Progenitor cell of endocrine pancreas (in vitro differentiated cells): ENCODE measurements around the gene MROH8. TPM values are rescaled to one million over a fixed set of nuclear protein-coding genes. Genes with fewer than 3 reads are reported as not detected.

Experiments used
- DNase-seq: peaks from one replicate; pipeline ENCODE4 v3.0.0; 2021; ENCODE audit warnings: low spot score; ENCODE audit not compliant: unreplicated experiment
- H3K27ac Mint-ChIP-seq: 2 replicates; pipeline ENCODE4 v1.8.0; 2021; ENCODE audit warnings: mild to moderate bottlenecking, moderate library complexity, mixed read lengths
- H3K27me3 Mint-ChIP-seq: 2 replicates; pipeline ENCODE4 v1.8.0; 2021; ENCODE audit warnings: mixed read lengths
- H3K36me3 Mint-ChIP-seq: 2 replicates; pipeline ENCODE4 v1.8.0; 2022; ENCODE audit warnings: mixed read lengths; ENCODE audit not compliant: insufficient read depth
- H3K4me1 Mint-ChIP-seq: 2 replicates; pipeline ENCODE4 v1.8.0; 2021; ENCODE audit warnings: low read depth, mixed read lengths
- H3K4me3 Mint-ChIP-seq: 2 replicates; pipeline ENCODE4 v1.8.0; 2021; ENCODE audit warnings: low read depth, mild to moderate bottlenecking, moderate library complexity, mixed read lengths
- H3K9me3 Mint-ChIP-seq: 2 replicates; pipeline ENCODE4 v1.8.0; 2021; ENCODE audit warnings: low read depth, mixed read lengths
- total RNA-seq: library from RNA; stranded (reverse); gene quantifications from 2 replicates; pipeline ENCODE4 v1.2.1, GENCODE V29; 2021
- TF ChIP-seq, protein P1 (sequence below): fragments of 200-600 bp; sonication (generic); IDR thresholded peaks from one replicate; pipeline ENCODE4 v1.5.0; 2021; ENCODE audit warnings: antibody characterized with exemption, mild to moderate bottlenecking; ENCODE audit not compliant: unreplicated experiment

The MROH8 gene
- total RNA-seq, 1 donor from 2014 or later, result 5.7 TPM

DNA sequence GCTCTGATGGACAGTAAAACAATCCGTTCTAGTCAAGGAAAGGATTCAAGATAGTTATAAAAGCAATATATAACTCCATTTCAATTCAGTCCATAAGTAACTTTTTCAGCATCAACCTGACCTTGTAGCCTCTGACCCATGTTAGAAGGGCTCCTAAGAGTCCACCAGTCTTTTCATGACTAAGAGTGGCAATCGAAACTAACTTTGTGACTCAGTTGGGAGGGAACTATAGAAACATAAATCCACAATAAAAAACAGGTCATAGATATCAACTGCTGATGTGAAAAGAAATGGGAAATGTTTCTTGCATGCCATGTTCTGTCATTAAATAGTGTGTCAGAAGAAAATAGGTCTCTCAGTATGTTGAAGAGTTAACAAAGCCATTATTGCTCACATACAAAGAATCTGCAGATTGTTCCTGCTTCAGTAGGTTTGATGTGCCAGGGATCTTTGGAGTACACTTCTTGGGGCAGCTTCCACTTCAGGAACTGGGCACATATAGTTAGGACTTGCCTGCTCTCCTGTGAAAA is 67.4 kb downstream of the MROH8 start:
- DNase-seq, result no peak
- H3K4me1 Mint-ChIP-seq, result no peaks in the 10 kb centered on the region
- H3K36me3 Mint-ChIP-seq, result no peaks in the 10 kb centered on the region
- no peaks in the 10 kb centered on the region for H3K27me3 Mint-ChIP-seq
- no peaks in the 10 kb centered on the region for H3K9me3 Mint-ChIP-seq
- H3K4me3 Mint-ChIP-seq, result no peak overlapping the region
- H3K27ac Mint-ChIP-seq, result no peak overlapping the region
- TF ChIP-seq, protein P1, sequence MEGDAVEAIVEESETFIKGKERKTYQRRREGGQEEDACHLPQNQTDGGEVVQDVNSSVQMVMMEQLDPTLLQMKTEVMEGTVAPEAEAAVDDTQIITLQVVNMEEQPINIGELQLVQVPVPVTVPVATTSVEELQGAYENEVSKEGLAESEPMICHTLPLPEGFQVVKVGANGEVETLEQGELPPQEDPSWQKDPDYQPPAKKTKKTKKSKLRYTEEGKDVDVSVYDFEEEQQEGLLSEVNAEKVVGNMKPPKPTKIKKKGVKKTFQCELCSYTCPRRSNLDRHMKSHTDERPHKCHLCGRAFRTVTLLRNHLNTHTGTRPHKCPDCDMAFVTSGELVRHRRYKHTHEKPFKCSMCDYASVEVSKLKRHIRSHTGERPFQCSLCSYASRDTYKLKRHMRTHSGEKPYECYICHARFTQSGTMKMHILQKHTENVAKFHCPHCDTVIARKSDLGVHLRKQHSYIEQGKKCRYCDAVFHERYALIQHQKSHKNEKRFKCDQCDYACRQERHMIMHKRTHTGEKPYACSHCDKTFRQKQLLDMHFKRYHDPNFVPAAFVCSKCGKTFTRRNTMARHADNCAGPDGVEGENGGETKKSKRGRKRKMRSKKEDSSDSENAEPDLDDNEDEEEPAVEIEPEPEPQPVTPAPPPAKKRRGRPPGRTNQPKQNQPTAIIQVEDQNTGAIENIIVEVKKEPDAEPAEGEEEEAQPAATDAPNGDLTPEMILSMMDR, result no peak

DNA sequence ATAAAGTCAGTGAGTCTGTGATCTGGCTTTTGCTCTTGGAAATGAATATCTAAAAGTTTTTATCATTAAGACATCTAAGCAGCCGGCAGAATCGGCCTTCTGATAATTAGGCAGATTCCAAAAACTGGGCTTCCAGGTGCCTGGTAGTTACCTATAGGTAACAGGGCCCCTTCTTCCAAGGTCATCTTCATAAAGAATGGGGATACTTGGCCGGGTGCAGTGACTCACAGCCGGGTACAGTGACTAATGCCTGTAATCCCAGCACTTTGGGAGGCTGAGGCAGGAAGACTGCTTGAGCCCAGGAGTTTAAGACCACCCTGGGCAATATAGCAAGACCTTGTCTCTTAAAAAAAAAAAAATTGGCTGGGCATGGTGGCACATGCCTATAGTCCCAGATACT is 70.7 kb downstream of the MROH8 start:
- no peak overlapping the region for H3K27ac Mint-ChIP-seq
- no peaks in the 10 kb centered on the region for H3K9me3 Mint-ChIP-seq
- H3K27me3 Mint-ChIP-seq, result no peaks in the 10 kb centered on the region
- H3K36me3 Mint-ChIP-seq, result no peaks in the 10 kb centered on the region
- no peaks in the 10 kb centered on the region for H3K4me1 Mint-ChIP-seq
- no peak overlapping the region for H3K4me3 Mint-ChIP-seq
- TF ChIP-seq, protein P1, result no peak
- DNase-seq, result no peak

DNA sequence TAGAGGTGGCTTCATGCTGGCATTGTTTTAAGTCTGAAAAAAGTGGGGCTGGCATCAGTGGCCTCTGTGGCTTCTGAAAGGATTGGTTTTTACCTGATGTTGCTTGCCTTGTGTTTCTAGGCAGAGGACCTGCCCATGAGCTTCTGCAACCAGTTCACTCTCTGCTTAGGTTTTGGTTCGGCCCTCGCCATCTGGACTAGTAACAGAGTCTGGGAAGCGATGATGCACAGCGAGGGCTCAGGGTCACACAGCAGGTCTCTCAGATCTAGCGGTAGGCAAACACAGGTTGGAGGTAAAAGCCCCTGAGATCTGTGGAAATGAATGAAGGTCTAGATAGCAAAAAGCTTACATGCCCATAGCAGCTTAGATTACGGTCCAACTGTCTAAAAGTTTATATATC is 76.8 kb downstream of the MROH8 start:
- Mint-ChIP-seq H3K4me3 (no peak overlapping the region), H3K27me3 (no peaks in the 10 kb centered on the region), H3K4me1 (no peaks in the 10 kb centered on the region), H3K27ac (no peak overlapping the region), H3K9me3 (no peaks in the 10 kb centered on the region), H3K36me3 (no peaks in the 10 kb centered on the region)
- TF ChIP-seq, protein P1, result no peak
- DNase-seq, result no peak

DNA sequence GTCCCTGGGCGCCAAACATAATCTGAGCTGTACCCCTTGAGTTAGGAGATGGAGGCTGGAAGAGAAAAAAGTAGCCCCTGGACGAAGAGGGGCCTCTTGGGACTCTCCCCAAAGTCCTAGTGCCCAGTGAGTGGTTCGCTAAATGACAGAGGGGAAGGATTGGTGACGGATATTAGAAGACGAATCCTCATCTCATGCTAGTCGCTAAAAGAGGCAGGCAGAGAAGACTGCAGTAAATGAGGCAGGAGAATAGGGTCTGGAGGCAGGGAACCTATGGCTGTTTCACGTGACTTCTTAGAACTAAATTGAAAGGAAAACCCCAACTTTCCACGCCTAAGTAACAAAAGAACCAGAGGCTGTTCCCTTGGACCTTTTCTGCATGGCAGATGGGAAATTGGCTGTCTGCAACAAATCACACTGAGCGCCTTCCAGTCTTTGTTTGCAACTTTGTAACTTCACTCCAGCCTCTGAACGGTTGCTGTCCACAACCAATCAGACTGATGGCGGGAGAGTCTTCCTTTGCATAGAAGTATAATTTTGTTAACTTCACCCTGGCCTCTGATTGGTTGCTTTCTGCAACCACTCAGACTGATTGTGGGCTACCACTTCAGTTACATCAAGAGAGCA is 82.8 kb downstream of the MROH8 start:
- DNase-seq, result no peak

DNA sequence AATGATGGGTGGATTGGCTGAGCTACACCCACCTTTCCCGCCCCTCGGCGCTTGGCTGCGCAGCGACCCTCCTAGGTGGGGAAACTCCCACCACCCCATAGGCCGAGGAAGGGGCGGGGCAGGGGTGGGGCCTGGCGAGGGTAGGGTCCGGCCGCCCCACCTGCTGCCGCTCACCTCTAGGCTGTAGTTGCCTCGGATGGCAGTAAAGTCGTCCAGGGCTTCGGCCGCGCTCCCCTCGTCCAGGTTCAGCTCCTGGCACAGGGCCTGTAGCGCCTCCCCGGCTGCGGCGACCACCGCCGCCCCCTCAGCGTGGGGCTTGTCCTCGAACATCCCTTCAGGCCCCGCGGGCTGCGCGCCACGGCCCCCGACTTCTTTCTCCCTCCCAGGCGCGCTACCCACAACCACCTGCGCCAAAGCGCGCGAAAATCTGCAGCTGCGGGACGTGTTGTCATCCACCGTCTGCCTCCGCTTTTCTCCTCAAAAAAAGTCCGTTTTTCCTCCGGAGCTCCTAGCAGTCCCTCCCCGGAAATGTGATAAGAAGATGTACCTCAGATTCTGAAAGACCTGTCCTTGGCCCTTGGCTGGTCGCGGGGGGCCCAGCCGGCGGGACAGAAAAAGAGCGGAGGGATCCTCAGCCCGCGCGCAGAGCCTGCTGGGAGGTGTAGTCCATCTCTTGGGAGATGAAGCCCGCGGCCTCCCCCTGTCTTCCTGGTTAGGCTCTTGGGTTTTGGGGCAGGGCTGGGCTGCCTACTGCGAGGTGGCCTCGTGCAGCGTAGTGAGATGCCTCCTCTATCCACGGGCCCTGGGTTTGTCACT is 83.5 kb downstream of the MROH8 start, which contains the start of gene RBL1:
Gene RBL1 (minus strand): TSS at position 399 of the 816 bp plus-strand sequence. CDS start 69 bp downstream, at position 330.
- peak within 1 kb of the TSS; percentile 100 for H3K27ac Mint-ChIP-seq
- TF ChIP-seq, protein P1, result no peak
- H3K9me3 Mint-ChIP-seq, result no peaks in the 10 kb centered on the region
- H3K36me3 Mint-ChIP-seq, result peaks cover 5% of the 10 kb centered on the region
- peak within 1 kb of the TSS; percentile 99 for H3K4me3 Mint-ChIP-seq
- peak; percentile 74 for DNase-seq
- no peaks in the 10 kb centered on the region for H3K27me3 Mint-ChIP-seq
- H3K4me1 Mint-ChIP-seq, result peaks cover 10% of the 10 kb centered on the region

More for the DNA sequence above, 82.8 kb downstream of the MROH8 start:
- H3K27me3 Mint-ChIP-seq, result no peaks in the 10 kb centered on the region
- TF ChIP-seq, protein P1, result no peak
- H3K4me1 Mint-ChIP-seq, result peaks cover 10% of the 10 kb centered on the region
- peak overlapping the region; percentile 99 for H3K4me3 Mint-ChIP-seq
- H3K36me3 Mint-ChIP-seq, result peaks cover 4% of the 10 kb centered on the region
- H3K27ac Mint-ChIP-seq, result peak overlapping the region; percentile 100
- no peaks in the 10 kb centered on the region for H3K9me3 Mint-ChIP-seq
